CD4-positive, alpha-beta memory T cell (primary cell): ENCODE results near the gene DTX2. TPM values are rescaled to one million over a fixed set of nuclear protein-coding genes. Genes with fewer than 3 reads are reported as not detected.
"Not testable (repeated sequence)": the region's sequence is repeated elsewhere in the genome, so short reads cannot be mapped to it uniquely, and the experiment has no call there.

Experiments
- CTCF ChIA-PET: fragments of 350-600 bp; sonication (Branson Sonifier 250); formaldehyde crosslinking; loops from one replicate; lab custom pipeline; 2021; ENCODE audit warnings: inconsistent platforms; ENCODE audit not compliant: partially characterized antibody; lab: Charles Lee
- POLR2A ChIA-PET: fragments of 350-600 bp; sonication (Branson Sonifier 250); formaldehyde crosslinking; loops from one replicate; lab custom pipeline; 2021; ENCODE audit not compliant: partially characterized antibody; lab: Charles Lee
- DNase-seq, 5 donors: peaks; one replicate each; pipeline versions ENCODE4 v3.0.0 to v3.0.0-alpha.2; 2020 to 2022; ENCODE audit warnings: mixed read lengths in 1 of 5
- H3K27ac ChIP-seq: one replicate; pipeline ENCODE4 v1.7.0; 2013; ENCODE audit warnings: low read depth, low read length
- H3K27me3 ChIP-seq: 2 replicates; pipeline ENCODE4 v1.7.0; 2013; ENCODE audit warnings: mild to moderate bottlenecking, low read length, moderate library complexity; ENCODE audit not compliant: insufficient read depth
- H3K36me3 ChIP-seq: 2 replicates; pipeline ENCODE4 v1.7.0; 2013; ENCODE audit warnings: mild to moderate bottlenecking, low read length, moderate library complexity; ENCODE audit not compliant: insufficient read depth
- H3K4me1 ChIP-seq: 2 replicates; pipeline ENCODE4 v1.7.0; 2013; ENCODE audit warnings: mild to moderate bottlenecking, low read length, moderate library complexity; ENCODE audit not compliant: insufficient read depth
- H3K4me3 ChIP-seq, 2 donors: one replicate each; pipeline ENCODE4 v1.7.0; 2013; ENCODE audit warnings: low read length in 2 of 2, mild to moderate bottlenecking in 1 of 2
- H3K9me3 ChIP-seq, 2 donors: one replicate each; pipeline ENCODE4 v1.7.0; 2013; ENCODE audit warnings: low read length in 2 of 2, control low read depth in 1 of 2; ENCODE audit not compliant: control insufficient read depth in 1 of 2
- H3K27ac Mint-ChIP-seq, 7 donors: one replicate each; pipeline ENCODE4 v1.8.0; 2020 to 2021; ENCODE audit warnings: mixed read lengths in 7 of 7, mild to moderate bottlenecking in 6 of 7, inconsistent platforms in 3 of 7, moderate library complexity in 3 of 7
- H3K27me3 Mint-ChIP-seq, 2 donors: one replicate each; pipeline ENCODE4 v1.8.0; 2020 to 2021; ENCODE audit warnings: mixed read lengths in 2 of 2
- H3K36me3 Mint-ChIP-seq, 2 donors: one replicate each; pipeline ENCODE4 v1.8.0; 2020 to 2021; ENCODE audit warnings: mixed read lengths in 2 of 2, inconsistent platforms in 1 of 2, mild to moderate bottlenecking in 1 of 2
- H3K4me1 Mint-ChIP-seq, 4 donors: one replicate each; pipeline ENCODE4 v1.8.0; 2020 to 2021; ENCODE audit warnings: mixed read lengths in 4 of 4, mild to moderate bottlenecking in 1 of 4
- H3K4me3 Mint-ChIP-seq, 8 donors: one replicate each; pipeline ENCODE4 v1.8.0; 2020 to 2021; ENCODE audit warnings: mixed read lengths in 8 of 8, mild to moderate bottlenecking in 7 of 8, moderate library complexity in 6 of 8, inconsistent platforms in 3 of 8
- H3K9me3 Mint-ChIP-seq, 8 donors: one replicate each; pipeline ENCODE4 v1.8.0; 2020 to 2021; ENCODE audit warnings: mixed read lengths in 8 of 8, mild to moderate bottlenecking in 5 of 8, inconsistent platforms in 3 of 8, moderate library complexity in 1 of 8
- intact Hi-C: fragments of 100-400 bp; cut with micrococcal nuclease; formaldehyde crosslinking; loops from one replicate; pipeline ENCODE4 v1.15.1; 2023
- polyA plus RNA-seq, 2 donors: library from polyadenylated mRNA; unstranded; fragments of 300-500 nt; fragmentation: Illumina TruSeq; gene quantifications; one replicate each; pipeline ENCODE4 v1.2.3, GENCODE V29; 2021
- total RNA-seq, 2 experiments: library from RNA; stranded (reverse); gene quantifications; one replicate each; pipeline ENCODE4 v1.2.3, GENCODE V29; 2021

Gene DTX2
- total and polyA plus RNA-seq, 4 experiments from 2014 or later, result 4.7 to 47.6 (median 30.4) TPM

- H3K4me1 Mint-ChIP-seq, POLR2A ChIA-PET, DNase-seq, H3K27ac ChIP-seq, H3K9me3 Mint-ChIP-seq, H3K36me3 ChIP-seq, intact Hi-C loops, H3K27me3 ChIP-seq, H3K27me3 Mint-ChIP-seq, H3K4me3 ChIP-seq, H3K36me3 Mint-ChIP-seq, CTCF ChIA-PET, H3K4me3 Mint-ChIP-seq, H3K4me1 ChIP-seq, H3K9me3 ChIP-seq: not testable (repeated sequence)
- H3K27ac Mint-ChIP-seq, result peak overlapping the region in 1 of 7 donors; percentile 64
Measured at GRCh38 chr7:76482660-76483059, 21.2 kb downstream of the DTX2 start.

DNA sequence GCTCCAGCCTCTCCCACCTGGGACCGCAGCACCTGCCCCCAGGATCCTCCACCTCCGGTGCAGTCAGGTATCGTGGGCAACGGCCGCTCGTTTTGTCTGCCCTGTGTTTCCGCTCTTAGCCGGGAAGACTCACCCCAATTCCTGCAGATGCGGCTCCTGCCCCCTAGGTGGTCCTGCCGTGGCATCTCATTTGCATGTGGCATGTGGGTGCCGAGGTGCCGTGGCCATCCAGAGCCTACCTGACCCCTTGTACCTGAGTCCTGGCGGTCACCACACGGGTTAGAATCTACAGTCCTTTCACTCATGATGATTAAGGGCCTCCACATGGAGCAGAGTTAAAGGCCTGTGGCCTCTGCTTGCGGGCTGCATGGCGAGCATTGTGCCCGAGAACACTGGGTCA is 21.6 kb downstream of the DTX2 start:
- H3K4me3 Mint-ChIP-seq, intact Hi-C loops, H3K4me1 ChIP-seq, POLR2A ChIA-PET, H3K27ac ChIP-seq, DNase-seq, CTCF ChIA-PET, H3K27me3 Mint-ChIP-seq, H3K4me1 Mint-ChIP-seq, H3K27me3 ChIP-seq, H3K4me3 ChIP-seq, H3K9me3 ChIP-seq, H3K36me3 ChIP-seq, H3K27ac Mint-ChIP-seq, H3K9me3 Mint-ChIP-seq, H3K36me3 Mint-ChIP-seq: not testable (repeated sequence)

DNA sequence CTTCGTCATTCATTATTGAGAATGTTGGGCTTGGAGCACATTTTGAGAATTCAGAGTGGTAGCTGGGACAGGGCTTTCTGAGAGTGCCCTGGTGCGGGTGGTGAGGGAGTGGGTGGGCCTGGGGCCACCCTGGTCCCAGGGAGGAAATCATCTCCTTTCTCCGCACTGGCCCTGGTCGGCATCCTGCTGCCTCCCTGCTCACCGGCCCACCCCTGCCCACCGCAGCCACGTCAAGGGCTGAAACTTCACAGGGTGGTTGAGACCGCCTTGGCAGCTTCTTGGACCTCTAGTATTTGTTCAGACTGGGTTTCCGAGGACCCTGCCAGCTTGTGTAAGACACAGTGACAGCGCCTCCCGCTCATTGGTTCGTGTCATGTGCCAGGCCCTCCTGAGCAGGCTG is 22.9 kb downstream of the DTX2 start:
- intact Hi-C loops, H3K36me3 Mint-ChIP-seq, POLR2A ChIA-PET, H3K9me3 Mint-ChIP-seq, H3K4me1 ChIP-seq, DNase-seq, H3K27me3 Mint-ChIP-seq, H3K36me3 ChIP-seq, H3K4me1 Mint-ChIP-seq, CTCF ChIA-PET, H3K27ac Mint-ChIP-seq, H3K4me3 Mint-ChIP-seq, H3K4me3 ChIP-seq, H3K27ac ChIP-seq, H3K9me3 ChIP-seq, H3K27me3 ChIP-seq: not testable (repeated sequence)

GRCh38 chr7:76485822-76486610 is 24.5 kb downstream of the DTX2 start:
- H3K9me3 ChIP-seq, DNase-seq, H3K27ac ChIP-seq, H3K4me3 Mint-ChIP-seq, intact Hi-C loops, H3K36me3 ChIP-seq, H3K27me3 ChIP-seq, H3K4me1 ChIP-seq, H3K4me1 Mint-ChIP-seq, POLR2A ChIA-PET, H3K4me3 ChIP-seq, CTCF ChIA-PET, H3K27me3 Mint-ChIP-seq, H3K9me3 Mint-ChIP-seq, H3K36me3 Mint-ChIP-seq: not testable (repeated sequence)
- H3K27ac Mint-ChIP-seq, result peak overlapping the region in 1 of 7 donors; percentile 78

DNA sequence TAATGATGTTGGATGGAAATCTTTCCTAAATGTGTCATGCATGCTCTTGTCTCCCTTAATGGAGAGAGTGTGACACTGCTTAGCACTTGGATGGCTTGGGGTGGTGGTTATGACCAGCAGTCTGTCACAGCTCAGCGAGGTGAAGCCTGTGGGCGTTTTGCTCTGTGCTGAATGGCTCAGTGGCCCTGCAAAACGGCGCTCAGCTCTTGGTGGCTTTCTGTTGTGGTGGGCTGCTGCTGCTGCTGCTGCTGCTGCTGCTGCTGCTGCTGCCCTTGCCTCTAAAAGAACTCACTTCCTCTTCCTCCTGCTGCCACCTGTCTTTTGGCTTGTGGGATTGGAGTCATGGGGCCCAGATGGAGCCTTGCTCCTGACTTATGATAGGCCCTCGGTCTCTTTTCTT is 25.1 kb downstream of the DTX2 start:
- H3K4me1 ChIP-seq, H3K27me3 Mint-ChIP-seq, CTCF ChIA-PET, H3K4me3 ChIP-seq, intact Hi-C loops, H3K27ac ChIP-seq, H3K9me3 Mint-ChIP-seq, H3K27me3 ChIP-seq, H3K36me3 Mint-ChIP-seq, POLR2A ChIA-PET, H3K4me1 Mint-ChIP-seq, H3K36me3 ChIP-seq, H3K9me3 ChIP-seq: not testable (repeated sequence)
- DNase-seq, result peak; percentile 26 to 50 (median 29)
- Mint-ChIP-seq H3K4me3 (peak overlapping the region in 6 of 8 donors; percentile 36 to 78 (median 64)), H3K27ac (peak overlapping the region in 5 of 7 donors; percentile 77 to 88 (median 83))

GRCh38 chr7:76487969-76488368 is 26.5 kb downstream of the DTX2 start:
- H3K36me3 ChIP-seq, H3K27me3 ChIP-seq, POLR2A ChIA-PET, H3K4me1 Mint-ChIP-seq, H3K4me3 ChIP-seq, CTCF ChIA-PET, H3K27me3 Mint-ChIP-seq, H3K36me3 Mint-ChIP-seq, H3K27ac ChIP-seq, intact Hi-C loops, H3K4me3 Mint-ChIP-seq, H3K9me3 ChIP-seq, H3K4me1 ChIP-seq, H3K27ac Mint-ChIP-seq, DNase-seq, H3K9me3 Mint-ChIP-seq: not testable (repeated sequence)

DNA sequence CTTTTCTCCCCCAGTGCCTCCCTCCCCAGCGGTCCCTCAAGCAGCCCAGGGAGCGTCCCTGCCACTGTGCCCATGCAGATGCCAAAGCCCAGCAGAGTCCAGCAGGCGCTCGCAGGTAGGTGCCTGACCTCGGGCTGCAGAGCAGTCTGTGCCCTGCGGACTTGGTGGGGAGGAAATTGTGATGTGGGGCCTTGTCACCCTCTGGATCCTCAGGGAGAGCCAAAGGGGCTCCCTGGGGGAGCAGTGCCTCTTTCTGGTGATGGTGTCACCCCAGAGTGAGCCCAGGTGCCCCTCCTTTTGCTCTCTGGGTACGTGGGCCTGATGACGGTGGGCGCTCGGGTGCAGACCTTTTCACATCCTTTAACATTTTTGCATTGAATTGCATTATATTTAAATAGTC is 30.6 kb downstream of the DTX2 start:
- H3K9me3 Mint-ChIP-seq, POLR2A ChIA-PET, DNase-seq, H3K36me3 ChIP-seq, H3K27me3 ChIP-seq, CTCF ChIA-PET, H3K9me3 ChIP-seq, H3K27ac Mint-ChIP-seq, H3K4me1 Mint-ChIP-seq, H3K27me3 Mint-ChIP-seq, H3K27ac ChIP-seq, H3K4me3 Mint-ChIP-seq, H3K36me3 Mint-ChIP-seq, H3K4me3 ChIP-seq, H3K4me1 ChIP-seq, intact Hi-C loops: not testable (repeated sequence)

- H3K36me3 ChIP-seq, H3K4me3 ChIP-seq, H3K27ac Mint-ChIP-seq, H3K27me3 ChIP-seq, H3K36me3 Mint-ChIP-seq, CTCF ChIA-PET, H3K9me3 ChIP-seq, H3K4me1 Mint-ChIP-seq, H3K9me3 Mint-ChIP-seq, DNase-seq, intact Hi-C loops, H3K4me3 Mint-ChIP-seq, H3K27ac ChIP-seq, H3K27me3 Mint-ChIP-seq, POLR2A ChIA-PET, H3K4me1 ChIP-seq: not testable (repeated sequence)
Measured at GRCh38 chr7:76495717-76496116, 34.2 kb downstream of the DTX2 start.
